HepG2 (cell line): ENCODE data around the gene OSBPL5. TPM values are rescaled to one million over a fixed set of nuclear protein-coding genes. Genes with fewer than 3 reads are reported as not detected.

Experiments
- ATAC-seq: fragments of 200-7000 bp; cut with Tn5 transposase; 3 replicates; pipeline ENCODE4 v1.9.1; 2020; ENCODE audit warnings: mild to moderate bottlenecking, moderate library complexity
- BruUV-seq: library from RNA; stranded (reverse); fragments of 400-500 nt; replicated peaks from 2 replicates; lab custom pipeline; 2021; lab: Mats Ljungman, UMichigan
- CTCF ChIA-PET: fragments of 300-600 bp; formaldehyde crosslinking; extraction: SDS; loops from one replicate; lab custom pipeline; 2021; ENCODE audit warnings: low total read pairs, inconsistent platforms, low intra/inter-chr PET ratio; lab: Yijun Ruan, JAX
- POLR2A ChIA-PET: fragments of 350-600 bp; sonication (Branson Sonifier 250); formaldehyde crosslinking; loops from one replicate; lab custom pipeline; 2020; ENCODE audit warnings: antibody characterized with exemption, inconsistent platforms; lab: Yijun Ruan, JAX
- DNase-seq: peaks from one replicate; pipeline ENCODE4 v3.0.0-alpha.2; 2015; ENCODE audit warnings: low spot score
- FAIRE-seq: peaks from 3 replicates; lab custom pipeline; 2011; peaks lifted over from hg19 to GRCh38; lab: Jason Lieb, UNC
- H2AFZ ChIP-seq: one replicate; pipeline ENCODE4 v1.6.1; 2011; ENCODE audit warnings: low read length, inconsistent platforms
- H3K27ac ChIP-seq: fragments of 300-600 bp; 3 replicates; pipeline ENCODE4 v1.8.0; 2011; ENCODE audit warnings: mixed run types, mild to moderate bottlenecking, mixed read lengths, low read length, inconsistent platforms; ENCODE audit not compliant: insufficient read depth; ENCODE audit errors: extremely low read length
- H3K27me3 ChIP-seq, 2 experiments: fragments of 200-600 bp in 1 of 2; 2 replicates in 1 of 2; 3 replicates in 1 of 2; pipeline versions ENCODE4 v1.6.0 to v1.8.0; 2011; ENCODE audit warnings: low read length in 2 of 2, mild to moderate bottlenecking in 2 of 2, moderate library complexity in 2 of 2, inconsistent platforms in 1 of 2; ENCODE audit not compliant: insufficient read depth in 2 of 2, control insufficient read depth in 1 of 2
- H3K36me3 ChIP-seq, 2 experiments: fragments of 200-600 bp in 1 of 2; replicated peaks in 1 of 2; 2 replicates in 1 of 2; 3 replicates in 1 of 2; pipeline versions ENCODE4 v1.5.1 to v1.8.0; 2011; ENCODE audit warnings: low read length in 2 of 2, inconsistent platforms in 1 of 2; ENCODE audit not compliant: insufficient read depth in 2 of 2, control insufficient read depth in 1 of 2
- H3K4me1 ChIP-seq: 2 replicates; pipeline ENCODE4 v1.5.1; 2012; ENCODE audit warnings: low read length, inconsistent platforms; ENCODE audit not compliant: insufficient read depth
- H3K4me2 ChIP-seq: 2 replicates; pipeline ENCODE4 v1.6.0; 2011; ENCODE audit warnings: low read depth, low read length, inconsistent platforms
- H3K4me3 ChIP-seq, 3 experiments: fragments of 200-600 bp in 1 of 3; sonication (generic), shearing (Covaris generic) in 1 of 3; replicated peaks in 1 of 3; 2 replicates each; pipeline ENCODE4 v1.5.1; 2011 to 2016; ENCODE audit warnings: low read length in 3 of 3, inconsistent platforms in 2 of 3, low read depth in 2 of 3, mild to moderate bottlenecking in 2 of 3, control low read depth in 1 of 3, mixed read lengths in 1 of 3; ENCODE audit not compliant: insufficient read depth in 1 of 3
- H3K79me2 ChIP-seq: one replicate; pipeline ENCODE4 v1.6.1; 2011; ENCODE audit warnings: low read length, inconsistent platforms; ENCODE audit not compliant: insufficient read depth
- H3K9ac ChIP-seq: 2 replicates; pipeline ENCODE4 v1.6.0; 2011; ENCODE audit warnings: mild to moderate bottlenecking, low read depth, low read length, inconsistent platforms; ENCODE audit not compliant: insufficient read depth
- H3K9me3 ChIP-seq: 2 replicates; pipeline ENCODE4 v1.5.1; 2012; ENCODE audit warnings: mild to moderate bottlenecking, low read length
- H4K20me1 ChIP-seq: 2 replicates; pipeline ENCODE4 v1.6.0; 2011; ENCODE audit warnings: inconsistent platforms, mild to moderate bottlenecking, low read length, moderate library complexity; ENCODE audit not compliant: insufficient read depth
- LCORL ChIP-seq, 2 experiments: fragments of 450-650 bp in 1 of 2; sonication (generic) in 1 of 2; formaldehyde crosslinking in 1 of 2; IDR thresholded peaks; 2 replicates each; pipeline versions ENCODE4 v1.5.0 to v1.6.1; 2017 to 2020; ENCODE audit warnings: antibody characterized with exemption in 1 of 2, missing genetic modification reagents in 1 of 2
- RBFOX2 ChIP-seq: fragments of 200-400 bp; formaldehyde crosslinking; IDR thresholded peaks from 2 replicates; pipeline ENCODE4 v1.6.1; 2017; ENCODE audit warnings: low read depth, mild to moderate bottlenecking, low read length
- ZNF569 ChIP-seq: sonication (generic); formaldehyde crosslinking; IDR thresholded peaks from 2 replicates; pipeline ENCODE4 v1.5.0; 2020; ENCODE audit warnings: mild to moderate bottlenecking, missing genetic modification reagents, moderate library complexity, borderline replicate concordance
- ZNF740 ChIP-seq: sonication (generic); formaldehyde crosslinking; IDR thresholded peaks from 2 replicates; pipeline ENCODE4 v1.4.0; 2020; ENCODE audit warnings: missing genetic modification reagents
- WGBS: methylation state at CpG from one replicate; pipeline ENCODE4 v1.1.6; 2017; ENCODE audit warnings: low lambda C conversion rate; 5-methylcytosine and 5-hydroxymethylcytosine counted together
- in situ Hi-C: cut with HindIII; loops from 2 replicates; pipeline ENCODE4 v1.10.0; 2017; ENCODE audit warnings: low pct_unique_long_range_greater_than_20kb; ENCODE audit not compliant: extremely low pct_ligation_motif_present
- intact Hi-C: fragments of 100-400 bp; cut with micrococcal nuclease; formaldehyde crosslinking; loops from one replicate; pipeline ENCODE4 v1.10.0; 2022; ENCODE audit not compliant: unreplicated experiment
- polyA plus RNA-seq, 8 experiments: library from polyadenylated mRNA; depleted of rRNA in 3 of 8; stranded (reverse) in 7 of 8; unstranded in 1 of 8; fragments of >200 nt; fragmentation: Illumina TruSeq in 4 of 8; extraction: Trizol in 4 of 8; gene quantifications; 2 replicates each; pipeline versions ENCODE4 v1.2.1 to v1.2.3, GENCODE V29; 2011 to 2016; ENCODE audit warnings: low read depth in 4 of 8, missing spikeins in 1 of 8, mixed read lengths in 1 of 8; ENCODE audit not compliant: insufficient read depth in 1 of 8
- total RNA-seq, 5 experiments: library from RNA; depleted of rRNA; stranded (reverse); fragments of >200 nt; fragmentation: Illumina TruSeq; extraction: Trizol; gene quantifications; 2 replicates each; pipeline ENCODE4 v1.2.3, GENCODE V29; 2016; ENCODE audit warnings: low read depth in 1 of 5

OSBPL5 gene
- total and polyA plus RNA-seq, 2 of the 13 experiments (the other 11 are each of a cell fraction or from before 2014, with no cell fraction given): not detected

GRCh38 chr11:3049430-3050243 lies 115.5 kb downstream of the OSBPL5 start:
- H3K9me3 ChIP-seq: no peaks in the 10 kb centered on the region
- H3K4me3 ChIP-seq: no peak overlapping the region
- no peak for ATAC-seq
- BruUV-seq: no TSS peak
- H3K4me1 ChIP-seq: 0 out of 2 replicates have a peak, but pooled peaks cover 6% of the 10 kb centered on the region
- H3K36me3 ChIP-seq: peaks cover 7 to 42% of the 10 kb centered on the region in 2 experiments; a peak in 4 of 5 replicates
- peaks cover 64% of the 10 kb centered on the region for H3K79me2 ChIP-seq
- POLR2A ChIA-PET: no interaction called here
- DNase-seq: no peak
- peaks cover 51% of the 10 kb centered on the region for H4K20me1 ChIP-seq
- no peak overlapping the region for H3K9ac ChIP-seq
- whole genome bisulfite sequencing: 94% methylated on average over 17 of the region's 18 CpGs
- no peak overlapping the region for H3K4me2 ChIP-seq
- no peak overlapping the region for H3K27ac ChIP-seq
- H3K27me3 ChIP-seq: no peaks in the 10 kb centered on the region
- TF ChIP-seq LCORL (IDR thresholded peaks at IDR 0.05): 0 out of 2 replicates have a peak, but pooled peaks have one; percentile 35
- no peak for TF ChIP-seq LCORL (CRISPR knock-in tag; IDR thresholded peaks at IDR 0.05)
- TF ChIP-seq ZNF569 (CRISPR knock-in tag): no peak
- TF ChIP-seq, all 625 proteins: peak for 1
- FAIRE-seq: no peak
- intact Hi-C loops (no loop called here), in situ Hi-C loops (no loop called here)
- no peak overlapping the region for H2AFZ ChIP-seq
- CTCF ChIA-PET: no interaction called here

GRCh38 chr11:3047637-3048036 lies 117.5 kb downstream of the OSBPL5 start:
- in situ Hi-C loops: no loop called here
- POLR2A ChIA-PET: no interaction called here
- no peak for ATAC-seq

More at GRCh38 chr11:3047637-3048036, 117.5 kb downstream of the OSBPL5 start:
- intact Hi-C loops: no loop called here
- Histone ChIP-seq H3K4me2 (no peak overlapping the region), H3K79me2 (peaks cover 54% of the 10 kb centered on the region), H2AFZ (no peak overlapping the region), H3K27me3 (no peaks in the 10 kb centered on the region), H3K9me3 (no peaks in the 10 kb centered on the region), H3K9ac (no peak overlapping the region), H3K4me1 (0 out of 2 replicates have a peak, but pooled peaks cover 6% of the 10 kb centered on the region), H3K4me3 (no peak overlapping the region), H3K36me3 (peaks cover 8 to 27% of the 10 kb centered on the region in 2 experiments; a peak in 4 of 5 replicates), H3K27ac (no peak overlapping the region), H4K20me1 (peaks cover 50% of the 10 kb centered on the region)
- FAIRE-seq: no peak
- WGBS: 93% methylated on average over 12 of the region's 16 CpGs
- TF ChIP-seq ZNF740 (CRISPR knock-in tag) (no peak), RBFOX2 (0 out of 2 replicates have a peak, but pooled peaks have one; percentile 25)
- BruUV-seq: no TSS peak
- CTCF ChIA-PET: no interaction called here
- DNase-seq: no peak
